Endothelial cell of umbilical vein (primary cell): ENCODE results near the gene GUCY1A1. TPM values are rescaled to one million over a fixed set of nuclear protein-coding genes. Genes with fewer than 3 reads are reported as not detected.

Experiments
- BruUV-seq: library from RNA; stranded (reverse); fragments of 400-500 nt; replicated peaks from 2 replicates; lab custom pipeline; 2021; lab: Mats Ljungman, UMichigan
- CTCF ChIA-PET: fragments of 300-600, 350-600 bp; sonication (Branson Sonifier 250); formaldehyde crosslinking; loops from one replicate; lab custom pipeline; 2021; ENCODE audit warnings: antibody characterized with exemption, inconsistent platforms; lab: Charles Lee
- POLR2A ChIA-PET: fragments of 300-600, 350-600 bp; sonication (Branson Sonifier 250); formaldehyde crosslinking; loops from one replicate; lab custom pipeline; 2021; ENCODE audit warnings: antibody characterized with exemption, inconsistent platforms; lab: Charles Lee
- DNase-seq: peaks from one replicate; pipeline ENCODE4 v3.0.0-alpha.2; 2011; ENCODE audit warnings: low read depth, low spot score
- FAIRE-seq: peaks from 2 replicates; lab custom pipeline; 2011; peaks lifted over from hg19 to GRCh38; lab: Jason Lieb, UNC
- H2AFZ ChIP-seq: 2 replicates; pipeline ENCODE4 v1.6.0; 2012; ENCODE audit warnings: low read depth, low read length, control low read depth, inconsistent platforms
- H3K27ac ChIP-seq: 2 replicates; pipeline ENCODE4 v1.5.1; 2011; ENCODE audit warnings: low read depth, mild to moderate bottlenecking, control low read depth, low read length, moderate library complexity; ENCODE audit not compliant: insufficient read depth
- H3K27me3 ChIP-seq, 2 experiments: 2 replicates each; pipeline versions ENCODE4 v1.6.0 to v1.6.1; 2011; ENCODE audit warnings: low read length in 2 of 2, mixed read lengths in 1 of 2; ENCODE audit not compliant: control insufficient read depth in 2 of 2, insufficient read depth in 2 of 2
- H3K36me3 ChIP-seq, 2 experiments: 2 replicates in 1 of 2; 3 replicates in 1 of 2; pipeline ENCODE4 v1.5.1; 2011; ENCODE audit warnings: low read length in 2 of 2, mild to moderate bottlenecking in 1 of 2, moderate library complexity in 1 of 2; ENCODE audit not compliant: control insufficient read depth in 2 of 2, insufficient read depth in 2 of 2; ENCODE audit errors: extremely low read depth in 1 of 2
- H3K4me1 ChIP-seq: 3 replicates; pipeline ENCODE4 v1.5.1; 2011; ENCODE audit warnings: mild to moderate bottlenecking, low read length; ENCODE audit not compliant: control insufficient read depth, insufficient read depth; ENCODE audit errors: extremely low read depth
- H3K4me2 ChIP-seq: 2 replicates; pipeline ENCODE4 v1.6.1; 2011; ENCODE audit warnings: low read length, control low read depth, mixed read lengths; ENCODE audit not compliant: insufficient read depth
- H3K4me3 ChIP-seq, 3 experiments: fragments of 200-600 bp in 1 of 3; sonication (generic), shearing (Covaris generic) in 1 of 3; replicated peaks in 1 of 3; 2 replicates each; pipeline ENCODE4 v1.5.1; 2011 to 2016; ENCODE audit warnings: control low read depth in 3 of 3, low read length in 3 of 3, mild to moderate bottlenecking in 2 of 3, inconsistent platforms in 1 of 3, low read depth in 1 of 3, moderate library complexity in 1 of 3; ENCODE audit not compliant: insufficient read depth in 1 of 3
- H3K79me2 ChIP-seq: 2 replicates; pipeline ENCODE4 v1.6.0; 2012; ENCODE audit warnings: low read length, inconsistent platforms; ENCODE audit not compliant: control insufficient read depth, insufficient read depth
- H3K9ac ChIP-seq: replicated peaks from 2 replicates; pipeline ENCODE3; 2011; ENCODE audit warnings: low read length, control low read depth; ENCODE audit not compliant: insufficient read depth; ENCODE audit errors: extremely low read depth
- H3K9me1 ChIP-seq: replicated peaks from 3 replicates; pipeline ENCODE4 v1.6.0; 2011; ENCODE audit warnings: mild to moderate bottlenecking, low read length; ENCODE audit not compliant: control insufficient read depth, insufficient read depth; ENCODE audit errors: extremely low read depth
- H3K9me3 ChIP-seq: replicated peaks from 2 replicates; pipeline ENCODE4 v1.5.1; 2012; ENCODE audit warnings: low read length, inconsistent platforms; ENCODE audit not compliant: control insufficient read depth, insufficient read depth
- H4K20me1 ChIP-seq: replicated peaks from 2 replicates; pipeline ENCODE3; 2011; ENCODE audit warnings: mild to moderate bottlenecking, low read length; ENCODE audit not compliant: control insufficient read depth, insufficient read depth; ENCODE audit errors: extremely low read depth
- CTCF ChIP-seq, 2 donors: IDR thresholded peaks; 1 replicate in 1 of 2; 2 replicates in 1 of 2; pipeline ENCODE4 v1.5.1; 2011; ENCODE audit warnings: low read length in 2 of 2, mild to moderate bottlenecking in 2 of 2, moderate library complexity in 2 of 2, control low read depth in 1 of 2, inconsistent platforms in 1 of 2, low read depth in 1 of 2; ENCODE audit not compliant: insufficient read depth in 1 of 2; ENCODE audit errors: extremely low read depth in 1 of 2
- EZH2 ChIP-seq: IDR thresholded peaks from 2 replicates; pipeline ENCODE4 v1.6.1; 2012; ENCODE audit warnings: borderline replicate concordance, low read depth, mild to moderate bottlenecking, moderate library complexity, low read length, inconsistent platforms; ENCODE audit not compliant: severe bottlenecking
- FOS ChIP-seq: IDR thresholded peaks from 2 replicates; pipeline ENCODE4 v1.6.1; 2011; ENCODE audit warnings: mild to moderate bottlenecking, low read length, moderate library complexity, borderline replicate concordance; ENCODE audit not compliant: insufficient read depth
- GATA2 ChIP-seq: IDR thresholded peaks from 2 replicates; pipeline ENCODE4 v1.7.0; 2011; ENCODE audit warnings: low read depth, mild to moderate bottlenecking, moderate library complexity, mixed read lengths, low read length; ENCODE audit not compliant: insufficient read length, insufficient read depth
- JUN ChIP-seq: IDR thresholded peaks from 2 replicates; pipeline ENCODE4 v1.6.1; 2011; ENCODE audit warnings: borderline replicate concordance, low read depth; ENCODE audit not compliant: insufficient read length, insufficient read depth
- MAX ChIP-seq: IDR thresholded peaks from 2 replicates; pipeline ENCODE4 v1.6.1; 2011; ENCODE audit not compliant: insufficient read depth, insufficient read length
- MYC ChIP-seq: IDR thresholded peaks from one replicate; pipeline ENCODE4 v1.6.1; 2011; ENCODE audit warnings: mild to moderate bottlenecking, low read depth, low read length
- POLR2A ChIP-seq: IDR thresholded peaks from 2 replicates; pipeline ENCODE4 v1.6.1; 2012; ENCODE audit warnings: low read depth, mild to moderate bottlenecking, control low read depth, low read length
- POLR2AphosphoS5 ChIP-seq: IDR thresholded peaks from 2 replicates; pipeline ENCODE4 v1.6.1; 2012; ENCODE audit warnings: low read depth, mild to moderate bottlenecking, control low read depth, low read length, moderate library complexity; ENCODE audit not compliant: insufficient read depth
- dilution Hi-C: fragments of 300-500 bp; cut with MboI; formaldehyde crosslinking; loops from one replicate; pipeline ENCODE4 v1.15.0; 2019; ENCODE audit warnings: low sequenced_read_pairs; ENCODE audit not compliant: extremely low pct_ligation_motif_present
- intact Hi-C: fragments of 100-400 bp; cut with micrococcal nuclease; formaldehyde crosslinking; loops from one replicate; pipeline ENCODE4 v1.10.0; 2022
- polyA plus RNA-seq, 4 experiments: library from polyadenylated mRNA; depleted of rRNA in 3 of 4; stranded (reverse) in 3 of 4; unstranded in 1 of 4; fragments of >200 nt; gene quantifications; 2 replicates each; pipeline versions ENCODE4 v1.2.1 to v1.2.3, GENCODE V29; 2011 to 2012; ENCODE audit warnings: missing spikeins in 1 of 4
- total RNA-seq: library from RNA; stranded (reverse); gene quantifications from 2 replicates; pipeline ENCODE4 v1.2.3, GENCODE V29; 2021

The GUCY1A1 gene
- total and polyA plus RNA-seq, 2 donors (not counting 3 experiments of a cell fraction or from before 2014, with no cell fraction given), result 1.3 to 4.4 TPM

GRCh38 chr4:155745984-155746383 lies 79.3 kb downstream of the GUCY1A1 start:
- BruUV-seq, result no TSS peak
- Histone ChIP-seq H3K27ac (no peak overlapping the region), H3K4me3 (no peak overlapping the region), H3K4me2 (no peak overlapping the region), H4K20me1 (no peaks in the 10 kb centered on the region), H3K9me3 (no peaks in the 10 kb centered on the region), H3K36me3 (no peaks in the 10 kb centered on the region), H2AFZ (no peak overlapping the region), H3K4me1 (no peaks in the 10 kb centered on the region), H3K9ac (no peak overlapping the region), H3K79me2 (no peaks in the 10 kb centered on the region), H3K9me1 (no peaks in the 10 kb centered on the region), H3K27me3 (no peaks in the 10 kb centered on the region)
- DNase-seq (no peak), FAIRE-seq (no peak)
- dilution Hi-C loops (no loop called here), intact Hi-C loops (no loop called here)
- ChIA-PET CTCF (no interaction called here), POLR2A (no interaction called here)
- TF ChIP-seq EZH2 (no peak), POLR2AphosphoS5 (no peak), JUN (no peak), GATA2 (no peak), MYC (no peak), FOS (no peak), POLR2A (no peak), MAX (no peak), CTCF (IDR thresholded peaks at IDR 0.05; ENCODE audit: extremely low read depth in 1 of 2, insufficient read depth in 1 of 2, low read depth in 1 of 2, low read length in 2 of 2) (no peak)
